ENCODE data around the gene SEC62.

The SEC62 gene

GRCh38 chr3:169966951-169967915 is 626 bp downstream of the SEC62 start:
- peak; percentile 29 for DNase-seq

- no peak for DNase-seq
Observed at GRCh38 chr3:169968224-169968885, 1.7 kb downstream of the SEC62 start.

GRCh38 chr3:169969174-169970095 is 2.8 kb downstream of the SEC62 start:
- DNase-seq, result no peak

- DNase-seq, result no peak
Observed at GRCh38 chr3:169970847-169971246, 4.2 kb downstream of the SEC62 start.

GRCh38 chr3:169971522-169971921 is 4.9 kb downstream of the SEC62 start:
- DNase-seq, result no peak

- DNase-seq, result no peak
Observed at GRCh38 chr3:169980055-169980454, 13.4 kb downstream of the SEC62 start.

- DNase-seq, result no peak
Observed at GRCh38 chr3:169984292-169984691, 17.7 kb downstream of the SEC62 start.

GRCh38 chr3:169990431-169990830 is 23.8 kb downstream of the SEC62 start:
- DNase-seq, result no peak

GRCh38 chr3:169992156-169992555 is 25.5 kb downstream of the SEC62 start:
- DNase-seq, result no peak

- no peak for DNase-seq
Observed at GRCh38 chr3:169992781-169993180, 26.2 kb downstream of the SEC62 start.

GRCh38 chr3:169993761-169994160 is 27.2 kb downstream of the SEC62 start:
- no peak for DNase-seq

GRCh38 chr3:169996063-169996462 is 29.5 kb downstream of the SEC62 start:
- no peak for DNase-seq

GRCh38 chr3:169998668-169999131 is 32.1 kb downstream of the SEC62 start:
- no peak for DNase-seq

GRCh38 chr3:169999433-169999832 is 32.8 kb downstream of the SEC62 start:
- DNase-seq, result no peak

GRCh38 chr3:170000051-170000450 is 33.4 kb downstream of the SEC62 start:
- DNase-seq, result no peak

- no peak for DNase-seq
Observed at GRCh38 chr3:170002231-170002630, 35.6 kb downstream of the SEC62 start.

- no peak for DNase-seq
Observed at GRCh38 chr3:170002879-170003278, 36.3 kb downstream of the SEC62 start.

- no peak for DNase-seq
Observed at GRCh38 chr3:170003881-170004356, 37.3 kb downstream of the SEC62 start.

- no peak for DNase-seq
Observed at GRCh38 chr3:170007031-170007663, 40.5 kb downstream of the SEC62 start.

GRCh38 chr3:170010498-170010897 is 43.9 kb downstream of the SEC62 start:
- no peak for DNase-seq

- DNase-seq, result no peak
Observed at GRCh38 chr3:170012683-170013400, 46.2 kb downstream of the SEC62 start.

- no peak for DNase-seq
Observed at GRCh38 chr3:170016057-170016456, 49.5 kb downstream of the SEC62 start.
